AG10803 (cell line): ENCODE measurements around the gene ALS2CL.

Source experiments
- DNase-seq: peaks from one replicate; pipeline ENCODE4 v3.0.0; 2010; ENCODE audit warnings: low read depth
- H3K4me3 ChIP-seq: 2 replicates; pipeline ENCODE4 v1.5.1; 2011; ENCODE audit warnings: mild to moderate bottlenecking, low read length, control low read depth
- TF ChIP-seq, protein P1 (sequence below): conservative IDR thresholded peaks from 2 replicates; pipeline ENCODE4 v1.5.1; 2011; ENCODE audit warnings: mild to moderate bottlenecking, low read length, control low read depth, inconsistent platforms

The ALS2CL gene

DNA sequence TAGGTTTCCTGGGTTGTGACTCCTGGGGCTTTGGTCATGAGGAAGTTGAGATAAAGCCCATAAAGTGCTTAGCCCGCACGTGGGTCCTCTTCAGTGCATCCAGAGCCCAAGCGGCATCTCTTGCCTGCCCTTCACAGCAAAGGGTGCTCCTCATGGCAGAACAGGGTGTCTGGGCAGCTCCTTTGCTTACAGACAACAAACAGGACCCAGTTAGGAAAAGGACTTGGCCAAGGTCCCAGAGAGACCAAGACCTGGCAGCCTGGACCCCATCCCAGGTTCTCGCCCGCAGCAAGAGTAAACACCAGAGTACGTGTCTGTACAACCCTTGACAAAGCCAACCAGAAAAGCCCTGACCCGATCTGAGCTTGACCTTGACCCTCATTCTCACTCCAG is 27.0 kb downstream of the ALS2CL start:
- TF ChIP-seq, protein P1, sequence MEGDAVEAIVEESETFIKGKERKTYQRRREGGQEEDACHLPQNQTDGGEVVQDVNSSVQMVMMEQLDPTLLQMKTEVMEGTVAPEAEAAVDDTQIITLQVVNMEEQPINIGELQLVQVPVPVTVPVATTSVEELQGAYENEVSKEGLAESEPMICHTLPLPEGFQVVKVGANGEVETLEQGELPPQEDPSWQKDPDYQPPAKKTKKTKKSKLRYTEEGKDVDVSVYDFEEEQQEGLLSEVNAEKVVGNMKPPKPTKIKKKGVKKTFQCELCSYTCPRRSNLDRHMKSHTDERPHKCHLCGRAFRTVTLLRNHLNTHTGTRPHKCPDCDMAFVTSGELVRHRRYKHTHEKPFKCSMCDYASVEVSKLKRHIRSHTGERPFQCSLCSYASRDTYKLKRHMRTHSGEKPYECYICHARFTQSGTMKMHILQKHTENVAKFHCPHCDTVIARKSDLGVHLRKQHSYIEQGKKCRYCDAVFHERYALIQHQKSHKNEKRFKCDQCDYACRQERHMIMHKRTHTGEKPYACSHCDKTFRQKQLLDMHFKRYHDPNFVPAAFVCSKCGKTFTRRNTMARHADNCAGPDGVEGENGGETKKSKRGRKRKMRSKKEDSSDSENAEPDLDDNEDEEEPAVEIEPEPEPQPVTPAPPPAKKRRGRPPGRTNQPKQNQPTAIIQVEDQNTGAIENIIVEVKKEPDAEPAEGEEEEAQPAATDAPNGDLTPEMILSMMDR = no peak
- H3K4me3 ChIP-seq = no peak overlapping the region
- no peak for DNase-seq

DNA sequence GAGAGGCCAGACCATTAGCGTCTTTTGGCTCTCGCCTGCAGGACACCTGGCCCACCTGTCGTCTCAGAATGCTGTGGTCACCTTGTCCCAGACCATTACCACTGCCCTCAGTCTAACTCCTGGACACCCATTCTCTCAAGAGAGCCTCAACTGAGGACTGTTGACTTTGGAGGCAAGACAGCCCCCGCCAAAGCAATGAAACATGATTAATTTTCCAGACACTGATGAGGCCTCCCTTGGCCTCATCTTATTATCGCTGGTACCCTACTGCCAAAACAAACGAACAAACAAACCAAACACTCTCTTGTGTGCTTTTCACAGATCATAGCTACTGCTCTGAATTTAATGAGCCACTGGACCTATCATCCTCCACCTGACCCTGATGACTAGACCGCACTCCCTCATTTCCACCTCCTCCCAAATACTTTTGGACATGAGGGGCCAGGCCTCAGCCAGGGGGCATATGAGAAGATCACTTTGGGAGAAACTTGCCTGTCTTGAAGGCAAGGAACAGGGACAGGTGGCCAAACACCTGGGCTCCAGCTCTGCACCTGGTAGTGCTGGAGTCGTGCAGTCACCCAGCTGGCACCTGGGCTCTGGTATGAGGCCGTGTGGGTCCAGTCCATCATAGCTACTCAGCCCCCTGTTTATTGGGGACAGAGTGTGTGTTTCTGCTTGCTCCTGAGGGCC is 27.6 kb downstream of the ALS2CL start:
- H3K4me3 ChIP-seq = no peak overlapping the region
- TF ChIP-seq, protein P1 = no peak
- DNase-seq = no peak

DNA sequence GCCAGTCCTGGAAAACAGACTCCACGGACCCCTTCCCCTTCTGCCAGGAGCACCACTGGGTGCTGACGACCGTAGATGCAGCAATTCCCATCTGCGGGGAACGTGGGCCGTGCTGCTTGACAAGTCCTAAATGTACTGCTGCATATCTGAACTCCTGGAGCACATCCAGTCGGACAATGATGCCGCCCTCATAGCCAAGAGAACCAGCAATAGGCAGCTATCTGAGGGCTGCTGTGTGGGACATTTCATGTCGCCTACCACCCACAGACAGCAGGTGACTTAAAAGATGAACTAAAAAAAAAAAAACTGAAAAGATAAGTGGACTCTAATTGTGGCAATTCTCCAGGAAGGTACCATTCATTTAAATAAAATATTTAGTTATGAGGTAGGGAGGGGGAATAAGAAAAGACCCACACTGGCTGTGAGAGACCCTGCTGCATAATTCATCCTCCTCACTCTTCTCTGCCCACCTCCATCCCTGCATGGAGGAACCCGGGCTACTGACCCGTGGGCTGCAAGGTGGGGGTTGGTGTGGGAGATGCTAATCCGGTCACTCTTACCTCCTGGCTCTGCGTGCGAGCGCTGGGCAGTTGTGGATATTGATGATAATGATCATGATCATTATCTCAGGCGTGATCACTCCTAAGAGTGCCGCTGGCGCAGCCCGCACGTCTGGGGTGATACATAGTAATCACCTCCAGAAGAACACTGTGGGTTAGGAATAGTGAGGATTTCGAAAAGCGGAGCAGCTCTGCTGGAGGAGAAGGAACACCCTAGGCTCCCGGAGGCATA is 28.3 kb downstream of the ALS2CL start:
- H3K4me3 ChIP-seq = no peak overlapping the region
- TF ChIP-seq, protein P1 = no peak
- no peak for DNase-seq

DNA sequence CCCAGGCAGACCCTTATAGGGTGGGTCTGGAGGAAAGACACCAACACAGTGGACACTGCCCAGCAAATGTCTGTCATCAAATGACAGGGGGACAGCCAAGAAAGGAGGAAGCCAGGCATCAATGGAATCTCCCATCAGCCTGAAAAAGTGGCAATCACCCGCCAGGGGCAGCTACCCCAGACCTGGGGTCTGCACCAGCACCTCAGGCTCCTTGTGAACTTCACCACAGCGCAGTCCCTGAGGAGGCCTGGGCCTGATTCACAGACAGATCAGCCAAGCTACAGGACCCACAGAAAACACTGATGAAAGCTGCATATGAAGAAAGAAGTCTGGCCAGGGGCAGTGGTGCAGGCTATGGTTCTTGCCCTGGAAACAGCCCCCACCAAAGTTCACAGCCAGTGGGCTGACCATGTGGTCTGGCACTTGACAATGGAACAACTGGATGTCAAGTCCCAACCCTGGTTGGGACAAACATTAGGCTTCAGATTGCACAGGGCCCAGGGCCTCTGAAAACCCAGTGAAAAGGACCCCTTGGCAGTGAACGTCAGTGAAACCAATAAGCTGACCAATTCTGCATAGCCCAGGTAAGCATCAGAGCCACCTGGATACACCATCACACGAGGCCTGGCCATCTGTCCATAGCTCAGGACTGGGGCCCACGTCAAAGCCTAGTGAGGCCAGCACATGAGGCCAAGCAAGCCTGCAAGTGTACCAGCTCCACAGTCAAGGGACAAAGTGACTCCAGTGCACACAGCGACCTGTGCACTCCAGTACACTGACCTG is 29.1 kb downstream of the ALS2CL start:
- TF ChIP-seq, protein P1 = no peak
- no peak for DNase-seq

DNA sequence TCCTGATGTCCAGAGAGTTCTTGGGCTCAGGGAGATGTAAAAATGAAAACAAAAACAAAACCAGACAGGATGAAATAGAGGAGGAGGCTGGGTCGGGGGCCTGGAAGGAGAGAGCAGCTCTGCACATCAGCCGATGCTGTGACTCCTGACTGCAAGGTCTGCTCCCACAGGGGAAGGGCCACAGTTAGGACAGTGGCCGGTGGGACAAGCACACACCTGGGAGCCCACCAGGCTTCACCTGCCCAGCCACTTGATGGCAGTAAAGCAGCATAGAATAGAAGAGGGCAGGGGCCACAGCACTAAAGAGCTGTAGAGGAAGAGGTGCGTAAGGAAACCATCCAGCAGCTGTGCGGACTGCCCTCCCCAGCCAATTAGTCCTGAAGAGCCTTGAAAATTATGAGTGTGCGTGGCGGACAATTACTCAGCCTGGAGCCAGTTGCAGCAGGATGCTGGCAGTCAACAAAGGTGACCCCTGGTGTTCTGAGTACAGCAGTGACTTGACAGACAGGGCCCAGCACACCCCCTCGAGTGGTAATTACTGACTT is 29.8 kb downstream of the ALS2CL start:
- DNase-seq = no peak
- TF ChIP-seq, protein P1 = no peak

More for the DNA sequence above, 29.1 kb downstream of the ALS2CL start:
- H3K4me3 ChIP-seq = no peak overlapping the region

DNA sequence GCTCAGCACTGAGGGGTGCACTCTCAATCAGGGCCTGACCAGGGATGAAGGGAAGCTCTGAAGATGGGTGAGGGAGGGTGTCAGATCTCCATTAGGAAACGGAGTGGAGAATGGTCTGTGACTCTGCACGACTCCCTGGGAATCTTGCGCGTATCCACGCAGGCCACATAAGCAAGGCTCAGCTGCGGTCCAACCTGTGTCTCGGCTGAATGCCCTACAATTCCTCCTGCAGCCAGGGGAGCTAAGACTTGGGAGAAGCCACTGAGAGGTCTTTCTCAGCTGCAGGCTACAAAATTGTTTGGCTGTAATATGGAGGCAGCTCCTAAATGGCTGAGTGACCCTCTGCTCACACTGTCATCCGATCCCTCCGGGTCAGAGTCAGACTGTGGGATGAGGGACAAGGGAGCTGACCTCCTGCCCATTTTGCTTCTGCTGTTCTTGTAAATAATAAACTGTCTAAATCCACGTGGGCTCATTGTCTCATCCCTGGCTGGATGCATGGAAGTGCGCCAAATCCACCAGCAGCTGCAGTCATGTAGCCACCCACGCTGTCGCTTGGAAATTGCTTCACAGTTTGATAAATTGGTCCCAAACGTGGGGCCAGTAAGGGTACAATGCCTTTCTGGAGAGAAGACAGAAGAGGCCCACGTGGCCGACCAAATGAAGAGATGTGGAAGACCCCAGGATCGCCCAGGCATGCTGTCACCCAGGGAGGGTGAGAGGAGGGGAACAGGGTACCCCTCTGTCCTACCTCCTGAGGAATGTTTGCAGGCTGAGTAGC is 30.5 kb downstream of the ALS2CL start:
- peak; percentile 61 for DNase-seq
- TF ChIP-seq, protein P1 = no peak
- no peak overlapping the region for H3K4me3 ChIP-seq

More for the DNA sequence above, 29.8 kb downstream of the ALS2CL start:
- no peak overlapping the region for H3K4me3 ChIP-seq
